Measurements from ENCODE around the gene ZNF507. TPM values are rescaled to one million over a fixed set of nuclear protein-coding genes. Genes with fewer than 3 reads are reported as not detected.

ZNF507 gene
- total RNA-seq, 4 donors from 2014 or later, result 20.3 to 30.0 (median 22.5) TPM

- H3K27ac ChIP-seq, result no peak overlapping the region
- no peak for DNase-seq
- H3K9me3 ChIP-seq, result no peaks in the 10 kb centered on the region
- in situ Hi-C loops (cut with MboI; ENCODE audit: low pct_ligation_motif_present in 1 of 4, low pct_unique_long_range_greater_than_20kb in 1 of 4, low sequenced_read_pairs in 3 of 4), result loop anchor here in 2 of 4 donors (10.0 to 25.0 kb wide), 2 partner anchors 57 to 215 kb away; partner anchors contain the start of gene DPY19L3 (in 1 of the 2)
- H3K36me3 ChIP-seq, result peaks cover 0 to 16% (median 1%) of the 10 kb centered on the region in 4 donors
- peaks cover 0 to 61% (median 43%) of the 10 kb centered on the region in 4 donors for H3K4me1 ChIP-seq
- TF ChIP-seq EP300 (IDR thresholded peaks at IDR 0.05; ENCODE audit: low read depth) (no peak), POLR2A (IDR thresholded peaks at IDR 0.05) (no peak), POLR2AphosphoS5 (IDR thresholded peaks at IDR 0.05) (no peak), CTCF (IDR thresholded peaks at IDR 0.05) (no peak)
- peaks cover 6% of the 10 kb centered on the region for H3K27me3 ChIP-seq
- no peak overlapping the region for H3K4me3 ChIP-seq
- intact Hi-C loops (cut with DNase I; ENCODE audit: low total_unique reads), result loop anchor here (5.0 kb wide), 1 partner anchor 60 kb away; the partner anchor contains the start of gene DPY19L3
Observed at GRCh38 chr19:32347573-32347972, 2.2 kb downstream of the ZNF507 start.

- no peak for DNase-seq
- TF ChIP-seq POLR2A (IDR thresholded peaks at IDR 0.05) (no peak), EP300 (IDR thresholded peaks at IDR 0.05; ENCODE audit: low read depth) (no peak), POLR2AphosphoS5 (IDR thresholded peaks at IDR 0.05) (no peak), CTCF (IDR thresholded peaks at IDR 0.05) (no peak)
- intact Hi-C loops (cut with DNase I; ENCODE audit: low total_unique reads), result loop anchor here (5.0 kb wide), 1 partner anchor 58 kb away; the partner anchor contains the start of gene DPY19L3
Observed at GRCh38 chr19:32349051-32349450, 3.6 kb downstream of the ZNF507 start.

GRCh38 chr19:32349724-32350470 is 4.5 kb downstream of the ZNF507 start:
- WGBS, 2 donors (ENCODE audit: low coverage in 1 of 2), result 75% methylated on average over 2 of the region's 2 CpGs
- H3K4me1 ChIP-seq, result peaks cover 0 to 61% (median 43%) of the 10 kb centered on the region in 4 donors
- TF ChIP-seq POLR2A (IDR thresholded peaks at IDR 0.05), result no peak
- TF ChIP-seq EP300 (IDR thresholded peaks at IDR 0.05; ENCODE audit: low read depth), result no peak
- TF ChIP-seq POLR2AphosphoS5 (IDR thresholded peaks at IDR 0.05), result no peak
- no peak for TF ChIP-seq CTCF (IDR thresholded peaks at IDR 0.05)
- peak overlapping the region in 2 of 4 donors; percentile 41 to 49 for H3K27ac ChIP-seq
- no peak for DNase-seq
- H3K27me3 ChIP-seq, result no peaks in the 10 kb centered on the region
- in situ Hi-C loops (cut with MboI; ENCODE audit: low pct_ligation_motif_present in 1 of 4, low pct_unique_long_range_greater_than_20kb in 1 of 4, low sequenced_read_pairs in 3 of 4), result loop anchor here in 2 of 4 donors (10.0 to 25.0 kb wide), 2 partner anchors 55 to 212 kb away; partner anchors contain the start of gene DPY19L3 (in 1 of the 2)
- no peaks in the 10 kb centered on the region for H3K9me3 ChIP-seq
- peaks cover 0 to 34% (median 12%) of the 10 kb centered on the region in 4 donors for H3K36me3 ChIP-seq
- intact Hi-C loops (cut with DNase I; ENCODE audit: low total_unique reads), result loop anchor here (5.0 kb wide), 1 partner anchor 57 kb away; the partner anchor contains the start of gene DPY19L3
- no peak overlapping the region for H3K4me3 ChIP-seq

More at GRCh38 chr19:32349051-32349450, 3.6 kb downstream of the ZNF507 start:
- H3K36me3 ChIP-seq, result peaks cover 0 to 31% (median 9%) of the 10 kb centered on the region in 4 donors
- in situ Hi-C loops (cut with MboI; ENCODE audit: low pct_ligation_motif_present in 1 of 4, low pct_unique_long_range_greater_than_20kb in 1 of 4, low sequenced_read_pairs in 3 of 4), result loop anchor here in 2 of 4 donors (10.0 to 25.0 kb wide), 2 partner anchors 56 to 213 kb away; partner anchors contain the start of gene DPY19L3 (in 1 of the 2)
- peaks cover 0 to 61% (median 43%) of the 10 kb centered on the region in 4 donors for H3K4me1 ChIP-seq
- H3K9me3 ChIP-seq, result no peaks in the 10 kb centered on the region
- no peak overlapping the region for H3K27ac ChIP-seq
- H3K4me3 ChIP-seq, result no peak overlapping the region
- 83 to 94% methylated on average over 1 of the region's 1 CpG for WGBS, 2 donors (ENCODE audit: low coverage in 1 of 2)
- no peaks in the 10 kb centered on the region for H3K27me3 ChIP-seq

- in situ Hi-C loops (cut with MboI; ENCODE audit: low pct_ligation_motif_present in 1 of 4, low pct_unique_long_range_greater_than_20kb in 1 of 4, low sequenced_read_pairs in 3 of 4), result no loop called here
- DNase-seq, result no peak
- TF ChIP-seq POLR2AphosphoS5 (IDR thresholded peaks at IDR 0.05), result no peak
- TF ChIP-seq EP300 (IDR thresholded peaks at IDR 0.05; ENCODE audit: low read depth), result no peak
- Histone ChIP-seq H3K36me3 (peaks cover 0 to 34% (median 12%) of the 10 kb centered on the region in 4 donors), H3K27me3 (no peaks in the 10 kb centered on the region), H3K4me3 (no peak overlapping the region), H3K9me3 (no peaks in the 10 kb centered on the region), H3K27ac (peak overlapping the region; percentile 4 to 51 (median 45)), H3K4me1 (peaks cover 0 to 62% (median 44%) of the 10 kb centered on the region in 4 donors)
- 63 to 74% methylated on average over 3 of the region's 3 CpGs for WGBS, 2 donors (ENCODE audit: low coverage in 1 of 2)
- intact Hi-C loops (cut with DNase I; ENCODE audit: low total_unique reads), result no loop called here
Observed at GRCh38 chr19:32350471-32350865, 5.1 kb downstream of the ZNF507 start.

Data from transverse colon (tissue), 4 donors.